Measurements from ENCODE around the gene CENPX. TPM values are rescaled to one million over a fixed set of nuclear protein-coding genes. Genes with fewer than 3 reads are reported as not detected.
A peak's percentile ranks its signal among the peaks of the same experiment; 100 is the strongest.

The CENPX gene
- total RNA-seq, 1 donor from 2014 or later = 43.8 TPM

GRCh38 chr17:81999976-82000802 is 22.5 kb downstream of the CENPX start:
- H3K9me3 ChIP-seq = no peaks in the 10 kb centered on the region
- ATAC-seq = peak; percentile 12 to 19
- no peak overlapping the region for H3K27ac ChIP-seq

GRCh38 chr17:81999587-81999975 is 23.1 kb downstream of the CENPX start:
- TF ChIP-seq CTCF (IDR thresholded peaks at IDR 0.05) = no peak
- peak; percentile 78 for DNase-seq
- intact Hi-C loops (cut with DNase I) = no loop called here

More at GRCh38 chr17:81999976-82000802, 22.5 kb downstream of the CENPX start:
- no peaks in the 10 kb centered on the region for H3K27me3 ChIP-seq (ENCODE audit: low read depth)
- intact Hi-C loops (cut with DNase I) = no loop called here
- peaks cover 17% of the 10 kb centered on the region for H3K4me1 ChIP-seq
- peaks cover 7% of the 10 kb centered on the region for H3K36me3 ChIP-seq
- H3K4me3 ChIP-seq = no peak overlapping the region
- no peak for TF ChIP-seq CTCF (IDR thresholded peaks at IDR 0.05)
- no peak for DNase-seq

GRCh38 chr17:81998691-81999438 is 23.8 kb downstream of the CENPX start:
- ATAC-seq = no peak
- H3K27me3 ChIP-seq (ENCODE audit: low read depth) = no peaks in the 10 kb centered on the region

More at GRCh38 chr17:81999587-81999975, 23.1 kb downstream of the CENPX start:
- H3K9me3 ChIP-seq = no peaks in the 10 kb centered on the region
- H3K4me1 ChIP-seq = peaks cover 23% of the 10 kb centered on the region
- H3K36me3 ChIP-seq = peaks cover 7% of the 10 kb centered on the region
- H3K27me3 ChIP-seq (ENCODE audit: low read depth) = no peaks in the 10 kb centered on the region
- H3K27ac ChIP-seq = no peak overlapping the region
- ATAC-seq = peak; percentile 78 to 82
- no peak overlapping the region for H3K4me3 ChIP-seq

GRCh38 chr17:81998212-81998611 is 24.5 kb downstream of the CENPX start:
- peaks cover 27% of the 10 kb centered on the region for H3K4me1 ChIP-seq

More at GRCh38 chr17:81998691-81999438, 23.8 kb downstream of the CENPX start:
- Histone ChIP-seq H3K4me3 (no peak overlapping the region), H3K4me1 (peaks cover 26% of the 10 kb centered on the region), H3K36me3 (peaks cover 7% of the 10 kb centered on the region), H3K9me3 (no peaks in the 10 kb centered on the region), H3K27ac (no peak overlapping the region)
- no peak for DNase-seq
- TF ChIP-seq CTCF (IDR thresholded peaks at IDR 0.05) = no peak
- intact Hi-C loops (cut with DNase I) = no loop called here

More at GRCh38 chr17:81998212-81998611, 24.5 kb downstream of the CENPX start:
- Histone ChIP-seq H3K27me3 (ENCODE audit: low read depth) (no peaks in the 10 kb centered on the region), H3K36me3 (peaks cover 7% of the 10 kb centered on the region), H3K27ac (no peak overlapping the region), H3K4me3 (no peak overlapping the region), H3K9me3 (no peaks in the 10 kb centered on the region)
- ATAC-seq = no peak
- intact Hi-C loops (cut with DNase I) = no loop called here
- no peak for DNase-seq
- no peak for TF ChIP-seq CTCF (IDR thresholded peaks at IDR 0.05)

Data from lower lobe of right lung (tissue), 2 donors.